Spleen (tissue), 11 donors: ENCODE data around the gene GMDS. TPM values are rescaled to one million over a fixed set of nuclear protein-coding genes. Genes with fewer than 3 reads are reported as not detected.

Source experiments
- DNase-seq: peaks from one replicate; pipeline ENCODE4 v3.0.0-alpha.2; 2020
- H3K27ac ChIP-seq, 8 donors: fragments of 200-600 bp; sonication (generic) in 7 of 8; 1 replicate in 4 of 8; 2 replicates in 4 of 8; pipeline versions ENCODE4 v1.5.0 to v1.8.0; 2016 to 2021; ENCODE audit warnings: inconsistent platforms in 4 of 8, mild to moderate bottlenecking in 4 of 8, moderate library complexity in 1 of 8
- H3K27me3 ChIP-seq, 7 donors: fragments of 200-600 bp; sonication (generic) in 6 of 7; replicated peaks in 1 of 7; 1 replicate in 4 of 7; 2 replicates in 3 of 7; pipeline versions ENCODE4 v1.5.0 to v1.8.0; 2016 to 2021; ENCODE audit warnings: inconsistent platforms in 3 of 7, mild to moderate bottlenecking in 1 of 7
- H3K36me3 ChIP-seq, 6 donors: fragments of 200-600 bp; sonication (generic) in 5 of 6; 1 replicate in 4 of 6; 2 replicates in 2 of 6; pipeline versions ENCODE4 v1.5.0 to v1.8.0; 2016 to 2021; ENCODE audit warnings: inconsistent platforms in 2 of 6
- H3K4me1 ChIP-seq, 6 donors: fragments of 200-600 bp; sonication (generic) in 5 of 6; 1 replicate in 3 of 6; 2 replicates in 3 of 6; pipeline versions ENCODE4 v1.5.0 to v1.8.0; 2016 to 2021; ENCODE audit warnings: inconsistent platforms in 3 of 6
- H3K4me3 ChIP-seq, 8 donors: fragments of 200-600 bp; sonication (generic) in 7 of 8; 1 replicate in 4 of 8; 2 replicates in 4 of 8; pipeline versions ENCODE4 v1.5.0 to v1.8.0; 2016 to 2021; ENCODE audit warnings: inconsistent platforms in 4 of 8, mild to moderate bottlenecking in 4 of 8, moderate library complexity in 2 of 8
- H3K9me3 ChIP-seq, 8 donors: fragments of 200-600 bp; sonication (generic) in 7 of 8; 1 replicate in 4 of 8; 2 replicates in 4 of 8; pipeline versions ENCODE4 v1.5.0 to v1.8.0; 2016 to 2021; ENCODE audit warnings: inconsistent platforms in 4 of 8
- POLR2A ChIP-seq, 3 donors: fragments of 450-650 bp; IDR thresholded peaks; one replicate each; pipeline ENCODE4 v1.5.1; 2017; ENCODE audit warnings: antibody characterized with exemption in 3 of 3, mild to moderate bottlenecking in 1 of 3
- POLR2AphosphoS5 ChIP-seq, 3 donors: sonication (generic); formaldehyde crosslinking; IDR thresholded peaks; one replicate each; pipeline ENCODE4 v1.5.1; 2017; ENCODE audit warnings: antibody characterized with exemption in 3 of 3
- WGBS, 5 donors: extraction: QIAGEN DNeasy Blood & Tissue Kit in 3 of 5; methylation state at CpG; one replicate each; pipeline versions ENCODE4 v1.1.5 to v1.1.7; 2013 to 2018; 5-methylcytosine and 5-hydroxymethylcytosine counted together
- intact Hi-C: fragments of 100-400 bp; cut with DNase I; formaldehyde crosslinking; loops from one replicate; pipeline ENCODE4 v1.15.0; 2023; ENCODE audit warnings: low total_unique reads
- polyA plus RNA-seq, 3 donors: library from polyadenylated mRNA; stranded (reverse); fragments of 200-250 nt; gene quantifications; one replicate each; pipeline ENCODE4 v1.2.1, GENCODE V29; 2013
- total RNA-seq, 7 donors: library from RNA; depleted of rRNA in 3 of 7; stranded (reverse); fragments of >200 nt in 3 of 7; fragmentation: NEBNext Ultra II Directional in 4 of 7; extraction: Animal tissue kit (Norgen Biotek cat#: 25700) in 4 of 7; gene quantifications; one replicate each; pipeline versions ENCODE4 v1.1.0 to v1.2.1, GENCODE V29; 2016 to 2021
- TF ChIP-seq, protein P1 (sequence below), 11 experiments: fragments of 200-600 bp in 7 of 11; fragments of 450-650 bp in 4 of 11; sonication (generic) in 4 of 11; IDR thresholded peaks in 8 of 11; conservative IDR thresholded peaks in 3 of 11; 1 replicate in 7 of 11; 2 replicates in 4 of 11; pipeline versions ENCODE4 v1.4.0 to v1.8.0; 2016 to 2021; ENCODE audit warnings: antibody characterized with exemption in 11 of 11, inconsistent platforms in 4 of 11, mild to moderate bottlenecking in 1 of 11
- donor health status: healthy with polysubstance abuse.
- donor health status: DM: no; HTN: no; CAD: no; lungs with moderate emphysema.
- donor health status: DM: no; HTN: no; CAD: no.
- donor health status: Bipolar disorder and iron deficiency.
- donor health status: healthy.
- donor health status: DM: no; HTN: no; CAD: no.
- donor health status: DM: yes; HTN: yes; CAD: no.

GMDS gene
- total and polyA plus RNA-seq, 10 donors, result 9.1 to 30.8 (median 17.7) TPM

GRCh38 chr6:1801401-1801800 is 444.0 kb downstream of the GMDS start:
- intact Hi-C loops, result no loop called here
- no peak for DNase-seq
- Histone ChIP-seq H3K36me3 (no peaks in the 10 kb centered on the region), H3K27me3 (no peaks in the 10 kb centered on the region), H3K27ac (no peak overlapping the region), H3K4me1 (peaks cover 0 to 11% (median 0%) of the 10 kb centered on the region in 6 donors), H3K9me3 (no peaks in the 10 kb centered on the region), H3K4me3 (no peak overlapping the region)
- 89 to 98% (median 97%) methylated on average over 7 of the region's 7 CpGs for WGBS, 5 donors
- no peak for TF ChIP-seq POLR2A (IDR thresholded peaks at IDR 0.05)
- no peak for TF ChIP-seq POLR2AphosphoS5 (IDR thresholded peaks at IDR 0.05)
- TF ChIP-seq, protein P1, sequence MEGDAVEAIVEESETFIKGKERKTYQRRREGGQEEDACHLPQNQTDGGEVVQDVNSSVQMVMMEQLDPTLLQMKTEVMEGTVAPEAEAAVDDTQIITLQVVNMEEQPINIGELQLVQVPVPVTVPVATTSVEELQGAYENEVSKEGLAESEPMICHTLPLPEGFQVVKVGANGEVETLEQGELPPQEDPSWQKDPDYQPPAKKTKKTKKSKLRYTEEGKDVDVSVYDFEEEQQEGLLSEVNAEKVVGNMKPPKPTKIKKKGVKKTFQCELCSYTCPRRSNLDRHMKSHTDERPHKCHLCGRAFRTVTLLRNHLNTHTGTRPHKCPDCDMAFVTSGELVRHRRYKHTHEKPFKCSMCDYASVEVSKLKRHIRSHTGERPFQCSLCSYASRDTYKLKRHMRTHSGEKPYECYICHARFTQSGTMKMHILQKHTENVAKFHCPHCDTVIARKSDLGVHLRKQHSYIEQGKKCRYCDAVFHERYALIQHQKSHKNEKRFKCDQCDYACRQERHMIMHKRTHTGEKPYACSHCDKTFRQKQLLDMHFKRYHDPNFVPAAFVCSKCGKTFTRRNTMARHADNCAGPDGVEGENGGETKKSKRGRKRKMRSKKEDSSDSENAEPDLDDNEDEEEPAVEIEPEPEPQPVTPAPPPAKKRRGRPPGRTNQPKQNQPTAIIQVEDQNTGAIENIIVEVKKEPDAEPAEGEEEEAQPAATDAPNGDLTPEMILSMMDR (IDR thresholded peaks at IDR 0.05 in 8 of 11, conservative IDR thresholded peaks at IDR 0.05 in 3 of 11), result no peak

- no peak overlapping the region for H3K27ac ChIP-seq
- H3K9me3 ChIP-seq, result no peaks in the 10 kb centered on the region
- intact Hi-C loops, result no loop called here
- no peaks in the 10 kb centered on the region for H3K36me3 ChIP-seq
- 75 to 93% (median 83%) methylated on average over 4 of the region's 4 CpGs for WGBS, 5 donors
- peaks cover 0 to 11% (median 0%) of the 10 kb centered on the region in 6 donors for H3K4me1 ChIP-seq
- TF ChIP-seq POLR2A (IDR thresholded peaks at IDR 0.05), result no peak
- TF ChIP-seq, protein P1 (IDR thresholded peaks at IDR 0.05 in 8 of 11, conservative IDR thresholded peaks at IDR 0.05 in 3 of 11), result no peak
- no peak for TF ChIP-seq POLR2AphosphoS5 (IDR thresholded peaks at IDR 0.05)
- H3K27me3 ChIP-seq, result no peaks in the 10 kb centered on the region
- DNase-seq, result no peak
- H3K4me3 ChIP-seq, result no peak overlapping the region
Measured at GRCh38 chr6:1800845-1801244, 444.6 kb downstream of the GMDS start.

DNA sequence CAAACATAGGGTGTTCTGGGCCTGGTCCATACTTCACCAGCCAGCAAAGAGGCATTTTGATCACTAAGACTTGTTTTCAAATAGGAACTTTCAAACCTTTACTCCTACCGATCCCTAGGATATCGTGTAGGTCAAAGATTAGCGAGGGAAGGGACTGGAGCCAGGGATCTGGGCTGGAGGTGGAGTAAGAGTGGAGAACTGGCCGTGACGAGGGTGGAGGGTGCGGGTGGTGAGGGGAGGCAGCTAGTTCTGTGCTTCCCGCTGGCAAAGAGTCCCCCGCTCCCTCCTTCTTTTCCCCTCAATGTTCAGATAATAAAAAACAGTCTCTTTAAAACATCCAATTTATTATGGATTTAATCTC is 446.5 kb downstream of the GMDS start:
- H3K4me1 ChIP-seq, result peaks cover 0 to 11% (median 0%) of the 10 kb centered on the region in 6 donors
- TF ChIP-seq, protein P1 (IDR thresholded peaks at IDR 0.05 in 8 of 11, conservative IDR thresholded peaks at IDR 0.05 in 3 of 11), result no peak
- TF ChIP-seq POLR2AphosphoS5 (IDR thresholded peaks at IDR 0.05) (no peak), POLR2A (IDR thresholded peaks at IDR 0.05) (no peak)
- 95 to 98% (median 97%) methylated on average over 8 of the region's 8 CpGs for WGBS, 5 donors
- no peak for DNase-seq
- H3K36me3 ChIP-seq, result no peaks in the 10 kb centered on the region
- intact Hi-C loops, result no loop called here
- no peaks in the 10 kb centered on the region for H3K27me3 ChIP-seq
- no peaks in the 10 kb centered on the region for H3K9me3 ChIP-seq
- no peak overlapping the region for H3K4me3 ChIP-seq
- H3K27ac ChIP-seq, result no peak overlapping the region

DNA sequence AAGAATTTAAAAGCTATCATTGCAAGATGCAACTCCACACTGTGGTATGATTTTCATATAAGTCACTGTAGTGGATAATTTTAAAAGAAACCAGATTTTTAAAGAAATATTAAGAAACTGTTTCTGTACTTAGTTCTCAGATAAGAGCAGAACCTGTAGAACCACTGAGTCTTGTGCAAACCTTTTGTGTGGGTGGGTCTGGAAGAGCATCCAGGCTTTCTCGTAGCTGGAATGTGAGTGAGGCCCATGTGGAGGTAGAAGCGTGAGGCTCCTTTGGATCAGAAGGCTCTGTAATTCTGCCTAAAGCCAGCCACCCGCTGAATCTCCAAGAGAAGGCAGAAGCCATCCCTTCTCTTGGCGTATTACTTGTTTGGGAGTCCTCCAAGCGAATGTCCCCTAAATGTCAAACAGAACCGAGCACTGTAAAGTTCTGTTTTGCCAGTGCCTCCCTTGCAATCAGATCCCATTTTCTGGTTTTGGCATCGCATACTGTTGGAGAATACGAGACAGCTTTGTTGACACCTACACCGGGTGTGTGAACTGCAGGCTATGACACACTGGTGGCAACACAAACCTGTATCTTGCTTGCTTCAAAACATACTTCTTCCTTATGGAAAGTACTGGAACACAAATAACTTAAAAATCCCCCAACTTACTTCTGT is 447.0 kb downstream of the GMDS start:
- Histone ChIP-seq H3K9me3 (no peaks in the 10 kb centered on the region), H3K4me3 (no peak overlapping the region), H3K4me1 (peaks cover 0 to 11% (median 0%) of the 10 kb centered on the region in 6 donors), H3K36me3 (no peaks in the 10 kb centered on the region), H3K27me3 (no peaks in the 10 kb centered on the region), H3K27ac (no peak overlapping the region)
- DNase-seq, result no peak
- WGBS, 5 donors, result 95 to 98% (median 98%) methylated on average over 9 of the region's 9 CpGs
- TF ChIP-seq, protein P1 (IDR thresholded peaks at IDR 0.05 in 8 of 11, conservative IDR thresholded peaks at IDR 0.05 in 3 of 11), result no peak
- TF ChIP-seq POLR2A (IDR thresholded peaks at IDR 0.05) (no peak), POLR2AphosphoS5 (IDR thresholded peaks at IDR 0.05) (no peak)
- intact Hi-C loops, result no loop called here
